Loucy (cell line): ENCODE results near the gene TMEM185A.

Experiments used
- EZH2phosphoT487 ChIP-seq: fragments of 200-600 bp; IDR thresholded peaks from 2 replicates; pipeline ENCODE4 v1.6.1; 2018; ENCODE audit warnings: antibody characterized with exemption, mild to moderate bottlenecking, moderate library complexity, borderline replicate concordance
- TF ChIP-seq, protein P1 (sequence below): fragments of 200-600 bp; sonication (generic); conservative IDR thresholded peaks from 2 replicates; pipeline ENCODE4 v1.5.1; 2014; ENCODE audit warnings: mild to moderate bottlenecking, antibody characterized with exemption, low read length

DNA sequence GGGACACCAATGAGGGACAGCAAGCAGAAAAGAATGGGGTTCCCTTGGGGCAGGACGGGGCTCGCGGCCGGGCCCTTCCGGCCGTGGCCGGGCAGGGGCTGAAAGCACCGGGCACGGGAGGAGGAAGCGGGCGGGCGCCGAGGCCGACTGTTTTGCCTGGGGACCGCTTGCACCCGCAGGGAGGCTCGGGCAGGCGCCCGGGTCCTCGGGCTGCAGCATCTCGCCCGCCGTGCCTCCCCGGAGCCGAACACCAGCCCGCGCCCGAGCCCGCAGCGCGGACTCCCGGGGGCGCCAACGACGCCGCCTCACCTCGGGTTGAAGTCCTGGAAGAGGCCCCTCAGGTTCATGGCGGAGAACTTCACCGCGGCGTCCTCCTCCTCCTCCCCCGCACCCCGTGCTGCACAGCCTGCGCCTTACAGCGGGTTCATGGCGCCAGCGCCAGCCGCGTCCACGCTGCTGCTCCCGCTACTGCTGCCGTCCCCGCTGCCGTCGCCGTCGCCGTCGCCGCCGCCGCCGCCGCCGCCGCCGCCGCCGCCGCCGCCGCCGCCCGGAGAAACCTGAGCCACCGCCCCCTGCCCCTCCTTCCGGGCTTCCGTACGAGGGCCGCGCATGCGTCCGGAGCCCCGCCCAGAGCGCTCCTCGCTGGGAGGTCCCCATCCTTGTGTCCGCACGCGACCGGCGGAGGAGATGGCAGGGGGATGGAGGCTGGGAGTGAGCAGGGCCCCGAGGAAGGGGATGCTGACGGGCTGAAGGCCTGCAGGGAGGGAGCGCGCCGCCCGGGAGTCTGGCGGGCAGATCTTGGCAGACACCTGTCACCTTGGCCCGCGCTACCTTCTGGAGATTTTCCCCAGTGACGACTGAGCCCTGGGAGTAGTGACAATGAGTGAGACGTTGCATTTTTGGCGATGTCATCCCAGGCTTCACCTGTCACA is at the start of gene TMEM185A:
- TF ChIP-seq, protein P1, sequence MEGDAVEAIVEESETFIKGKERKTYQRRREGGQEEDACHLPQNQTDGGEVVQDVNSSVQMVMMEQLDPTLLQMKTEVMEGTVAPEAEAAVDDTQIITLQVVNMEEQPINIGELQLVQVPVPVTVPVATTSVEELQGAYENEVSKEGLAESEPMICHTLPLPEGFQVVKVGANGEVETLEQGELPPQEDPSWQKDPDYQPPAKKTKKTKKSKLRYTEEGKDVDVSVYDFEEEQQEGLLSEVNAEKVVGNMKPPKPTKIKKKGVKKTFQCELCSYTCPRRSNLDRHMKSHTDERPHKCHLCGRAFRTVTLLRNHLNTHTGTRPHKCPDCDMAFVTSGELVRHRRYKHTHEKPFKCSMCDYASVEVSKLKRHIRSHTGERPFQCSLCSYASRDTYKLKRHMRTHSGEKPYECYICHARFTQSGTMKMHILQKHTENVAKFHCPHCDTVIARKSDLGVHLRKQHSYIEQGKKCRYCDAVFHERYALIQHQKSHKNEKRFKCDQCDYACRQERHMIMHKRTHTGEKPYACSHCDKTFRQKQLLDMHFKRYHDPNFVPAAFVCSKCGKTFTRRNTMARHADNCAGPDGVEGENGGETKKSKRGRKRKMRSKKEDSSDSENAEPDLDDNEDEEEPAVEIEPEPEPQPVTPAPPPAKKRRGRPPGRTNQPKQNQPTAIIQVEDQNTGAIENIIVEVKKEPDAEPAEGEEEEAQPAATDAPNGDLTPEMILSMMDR: no peak
- no peak for TF ChIP-seq EZH2phosphoT487
